ENCODE data around the gene DDN.

DNA sequence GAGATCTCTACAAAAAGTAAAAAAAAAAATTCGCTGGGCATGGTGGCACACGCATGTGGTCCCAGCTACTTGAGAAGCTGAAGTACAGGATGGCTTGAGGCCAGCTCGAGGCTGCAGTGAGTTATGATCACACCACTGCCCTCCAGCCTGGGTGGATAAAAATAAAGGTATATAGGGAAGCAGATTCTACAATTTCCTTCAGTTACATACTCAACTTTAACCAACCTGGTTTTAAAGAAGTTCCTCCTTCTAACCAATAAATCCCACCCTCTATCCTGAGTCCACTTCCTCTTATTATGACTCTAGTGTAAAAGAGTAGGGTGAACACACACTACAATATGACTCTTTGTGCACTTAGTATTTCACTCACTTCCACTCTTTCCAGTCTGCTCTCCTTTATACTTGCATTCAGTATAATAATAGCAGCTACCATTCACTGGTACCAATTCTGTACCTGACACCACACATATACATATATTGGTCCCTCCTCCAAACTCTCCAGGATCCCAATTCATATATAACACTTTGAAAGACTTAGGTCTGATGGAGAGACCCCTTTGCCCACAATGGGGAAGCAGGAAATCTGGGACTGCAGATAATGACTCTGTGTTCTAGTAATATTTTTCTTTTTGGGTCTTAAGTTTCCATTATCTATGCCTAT lies 44.2 kb downstream of the DDN start:
- TF ChIP-seq POLR2AphosphoS5 (IDR thresholded peaks at IDR 0.05; ENCODE audit: low read depth) (no peak), REST (IDR thresholded peaks at IDR 0.05; ENCODE audit: insufficient replicate concordance, low read depth) (no peak), CTCF (IDR thresholded peaks at IDR 0.05; ENCODE audit: insufficient read depth, low read length) (no peak), SPI1 (IDR thresholded peaks at IDR 0.05; ENCODE audit: borderline replicate concordance, low read depth) (peak; percentile 100), GABPA (IDR thresholded peaks at IDR 0.05; ENCODE audit: low read depth) (no peak)
